DOHH2 (cell line): ENCODE results near the gene CRTAC1.

ENCODE experiments used
- CTCF ChIP-seq: fragments of 200-600 bp; sonication (generic); IDR thresholded peaks from one replicate; pipeline ENCODE4 v1.5.1; 2014; ENCODE audit warnings: antibody characterized with exemption, mild to moderate bottlenecking, low read depth, low read length; ENCODE audit not compliant: poor library complexity, severe bottlenecking
- EZH2phosphoT487 ChIP-seq: fragments of 200-600 bp; sonication (generic); IDR thresholded peaks from 2 replicates; pipeline ENCODE4 v1.6.1; 2017; ENCODE audit warnings: borderline replicate concordance, mild to moderate bottlenecking, antibody characterized with exemption, low read length, moderate library complexity, mixed read lengths

- TF ChIP-seq CTCF = no peak
- no peak for TF ChIP-seq EZH2phosphoT487
Observed at GRCh38 chr10:97939446-97939990, 90.9 kb downstream of the CRTAC1 start.
